ENCODE data around the gene ZNF383.
"Not testable (repeated sequence)": the region's sequence is repeated elsewhere in the genome, so short reads cannot be mapped to it uniquely, and the experiment has no call there.

The ZNF383 gene

GRCh38 chr19:37292998-37293939 lies 75.3 kb downstream of the ZNF383 start:
- DNase-seq (ENCODE audit: insufficient read length, low spot score); FAIRE-seq: not testable (repeated sequence)

GRCh38 chr19:37294246-37294645 lies 76.2 kb downstream of the ZNF383 start:
- FAIRE-seq; DNase-seq (ENCODE audit: insufficient read length, low spot score): not testable (repeated sequence)
